ENCODE measurements around the gene ZNF664. TPM values are rescaled to one million over a fixed set of nuclear protein-coding genes. Genes with fewer than 3 reads are reported as not detected.

Gene ZNF664
- total RNA-seq, 8 experiments from 2014 or later = 81.1 to 151 (median 116) TPM

DNA sequence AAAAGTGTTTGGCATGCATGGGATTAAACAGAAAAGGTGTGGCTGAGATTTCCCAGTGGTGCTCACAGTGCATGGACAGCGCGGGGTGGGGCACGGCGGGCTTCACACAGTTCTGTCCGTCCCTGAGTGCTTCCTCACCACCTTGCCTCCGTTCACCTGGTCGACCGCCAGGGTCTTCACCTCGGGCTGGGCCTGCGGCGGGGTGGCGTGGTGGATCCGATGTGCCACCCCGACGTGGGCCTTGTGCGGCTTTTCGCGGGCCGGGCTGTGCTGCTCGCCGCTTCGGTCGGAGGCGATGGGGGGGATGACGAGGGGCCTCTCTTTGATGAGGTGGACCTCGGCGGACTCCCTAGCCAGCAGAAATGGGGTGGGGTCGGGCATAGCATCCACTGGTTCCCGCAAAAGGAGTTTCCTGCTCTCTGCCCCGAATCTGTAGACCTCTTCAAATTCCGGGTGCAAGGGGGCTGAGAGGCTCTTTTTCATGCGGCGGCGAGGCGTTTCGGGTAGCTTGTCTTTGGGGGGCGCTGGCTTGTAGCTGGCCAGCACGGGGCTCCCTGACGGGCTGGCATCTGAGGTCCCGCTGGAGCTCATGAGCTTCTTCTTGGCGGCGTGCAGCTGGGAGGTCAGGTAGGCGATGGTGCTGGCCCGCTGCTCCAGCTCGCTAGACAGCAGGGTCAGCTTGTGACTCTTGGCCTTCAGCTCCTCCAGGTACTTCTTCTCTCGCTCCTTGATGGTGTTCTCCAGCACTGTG is 35.9 kb upstream of the ZNF664 start:
- Histone ChIP-seq H3K4me1 (replicated peaks in 1 of 2) (no peaks in the 10 kb centered on the region), H3K4me3 (no peak overlapping the region), H3K27ac (no peak overlapping the region)
- WGBS, 10 experiments = 80 to 100% (median 92%) methylated on average over 1 to 16 of the region's 46 CpGs; no CpG with 5 or more reads in 2 of the 10 experiments
- in situ Hi-C loops (cut with MboI; ENCODE audit: low pct_unique_long_range_greater_than_20kb in 2 of 9, low sequenced_read_pairs in 9 of 9, unreplicated experiment in 9 of 9) = no loop called here
- ATAC-seq (replicated peaks in 6 of 8) = no peak

- in situ Hi-C loops (cut with MboI; ENCODE audit: low pct_unique_long_range_greater_than_20kb in 2 of 9, low sequenced_read_pairs in 9 of 9, unreplicated experiment in 9 of 9) = no loop called here
- ATAC-seq (replicated peaks in 6 of 8) = peak in 1 of 8 experiments; percentile 19
- no peak overlapping the region for H3K27ac ChIP-seq
- H3K4me3 ChIP-seq = no peak overlapping the region
- no peaks in the 10 kb centered on the region for H3K4me1 ChIP-seq (replicated peaks in 1 of 2)
- 67 to 100% (median 96%) methylated on average over 1 to 8 of the region's 16 CpGs; no CpG with 5 or more reads in 2 of the 10 experiments for WGBS, 10 experiments
Observed at GRCh38 chr12:123937707-123938591, 35.1 kb upstream of the ZNF664 start.

DNA sequence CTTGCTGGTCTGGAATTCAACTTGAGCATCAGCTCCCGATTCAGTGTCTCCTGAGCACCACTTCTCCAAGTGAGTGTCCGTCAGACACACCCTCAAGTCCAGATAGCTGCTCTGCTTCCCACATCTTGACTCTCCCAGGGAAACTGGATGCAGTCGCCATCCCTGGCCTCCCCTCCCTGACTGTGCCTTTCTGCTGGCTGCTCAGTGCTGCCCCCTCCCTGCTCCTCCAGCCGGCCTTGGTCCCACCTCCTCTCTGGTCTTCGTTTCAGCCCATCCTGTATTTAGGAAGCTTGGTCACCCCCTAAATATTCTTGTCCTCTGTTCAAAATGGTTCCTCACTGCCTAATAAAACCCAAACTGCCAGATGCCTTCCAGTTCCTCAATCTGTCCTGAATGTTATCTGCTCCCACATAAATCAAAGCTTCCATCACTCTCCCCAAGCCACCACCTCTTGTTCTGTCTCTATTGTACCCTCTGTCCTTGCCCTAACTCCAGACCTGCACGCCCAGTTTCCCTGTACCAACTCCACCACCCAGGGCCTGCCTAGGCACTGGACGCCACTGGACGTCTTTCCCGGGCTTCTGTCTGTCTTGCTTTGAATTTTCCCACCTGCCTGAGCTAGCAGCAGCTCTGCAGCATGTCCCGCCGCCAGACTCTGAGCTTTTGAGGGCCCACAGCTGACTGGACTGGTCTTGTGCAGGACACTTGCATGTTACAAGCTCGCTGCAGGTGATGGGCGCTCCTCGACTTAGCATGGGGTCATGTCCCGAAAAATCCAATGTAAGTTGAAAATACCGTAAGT is 34.1 kb upstream of the ZNF664 start:
- in situ Hi-C loops (cut with MboI; ENCODE audit: low pct_unique_long_range_greater_than_20kb in 2 of 9, low sequenced_read_pairs in 9 of 9, unreplicated experiment in 9 of 9) = no loop called here
- H3K27ac ChIP-seq = no peak overlapping the region
- H3K4me3 ChIP-seq = no peak overlapping the region
- H3K4me1 ChIP-seq (replicated peaks in 1 of 2) = no peaks in the 10 kb centered on the region
- ATAC-seq (replicated peaks in 6 of 8) = peak in 4 of 8 experiments; percentile 39 to 54 (median 41)
- WGBS, 10 experiments = 19 to 95% (median 80%) methylated on average over 1 to 14 of the region's 16 CpGs; no CpG with 5 or more reads in 1 of the 10 experiments

DNA sequence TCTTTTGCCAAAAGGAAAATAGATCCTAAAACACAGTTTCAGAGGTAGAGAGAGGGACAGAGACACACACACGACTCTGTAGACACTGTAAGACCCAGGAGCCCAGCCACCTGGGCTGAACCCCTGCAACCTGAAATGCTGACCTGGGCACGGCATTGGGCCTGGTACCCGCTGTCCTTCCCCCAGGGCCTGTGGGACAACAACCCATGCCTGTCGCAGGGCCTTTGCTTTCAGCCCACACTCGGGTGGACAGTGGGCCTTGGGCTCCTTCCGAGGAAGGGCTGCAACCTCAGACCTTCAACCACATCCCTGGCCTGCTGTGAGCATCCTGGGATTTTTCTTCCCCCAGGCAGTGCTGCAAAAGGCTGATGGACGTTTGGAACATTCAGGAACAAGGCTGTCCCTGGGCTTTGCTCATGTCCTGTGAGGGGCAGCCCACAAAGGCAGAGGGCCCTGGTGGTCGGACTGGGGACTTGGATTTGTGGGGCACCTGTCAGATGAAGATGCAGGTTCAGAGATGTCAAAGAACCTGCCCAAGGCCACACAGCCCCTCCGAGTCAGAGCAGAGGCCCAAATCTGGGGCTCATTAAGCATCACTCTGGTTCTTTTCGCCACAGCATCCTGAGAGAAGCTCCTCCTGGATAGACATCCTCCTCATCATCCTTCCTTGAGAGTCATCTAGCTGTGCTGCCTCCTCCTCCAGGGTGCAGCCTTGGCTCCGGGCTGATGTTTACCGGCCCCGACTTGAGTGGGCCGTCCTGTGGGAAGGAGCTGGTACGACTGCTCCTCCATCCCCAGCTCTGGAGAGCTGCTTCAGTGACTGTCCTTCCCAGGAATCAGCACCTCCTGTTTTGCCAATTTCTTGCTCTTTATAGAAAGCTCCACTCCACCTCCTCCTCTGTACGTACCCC is 33.0 kb upstream of the ZNF664 start:
- ATAC-seq (replicated peaks in 6 of 8) = no peak
- Histone ChIP-seq H3K4me3 (no peak overlapping the region), H3K4me1 (replicated peaks in 1 of 2) (no peaks in the 10 kb centered on the region), H3K27ac (no peak overlapping the region)
- in situ Hi-C loops (cut with MboI; ENCODE audit: low pct_unique_long_range_greater_than_20kb in 2 of 9, low sequenced_read_pairs in 9 of 9, unreplicated experiment in 9 of 9) = no loop called here
- 57 to 100% (median 78%) methylated on average over 2 to 12 of the region's 16 CpGs; no CpG with 5 or more reads in 3 of the 10 experiments for WGBS, 10 experiments

DNA sequence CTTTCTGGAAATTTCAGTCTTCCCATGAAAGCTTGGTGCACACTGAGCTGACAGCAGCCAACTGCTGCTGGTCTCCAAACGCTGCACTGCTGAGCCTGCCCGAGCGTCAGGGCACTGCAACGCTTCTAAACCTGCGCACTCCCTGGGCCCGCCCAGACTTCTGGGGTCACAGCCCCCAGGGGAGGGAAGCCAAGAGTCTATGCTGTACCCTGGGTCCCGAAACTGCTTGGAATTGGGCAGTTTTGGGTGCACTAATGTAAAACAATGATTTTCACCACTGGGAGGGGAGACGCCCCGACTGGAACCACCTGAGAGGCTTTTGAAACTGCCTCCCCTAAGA is 32.4 kb upstream of the ZNF664 start:
- in situ Hi-C loops (cut with MboI; ENCODE audit: low pct_unique_long_range_greater_than_20kb in 2 of 9, low sequenced_read_pairs in 9 of 9, unreplicated experiment in 9 of 9) = no loop called here
- WGBS, 10 experiments = 70 to 100% (median 85%) methylated on average over 1 to 5 of the region's 9 CpGs; no CpG with 5 or more reads in 4 of the 10 experiments
- Histone ChIP-seq H3K4me1 (replicated peaks in 1 of 2) (no peaks in the 10 kb centered on the region), H3K27ac (no peak overlapping the region), H3K4me3 (no peak overlapping the region)
- no peak for ATAC-seq (replicated peaks in 6 of 8)

- no peak overlapping the region for H3K27ac ChIP-seq
- WGBS, 10 experiments = 67 to 97% (median 90%) methylated on average over 3 to 6 of the region's 9 CpGs; no CpG with 5 or more reads in 7 of the 10 experiments
- in situ Hi-C loops (cut with MboI; ENCODE audit: low pct_unique_long_range_greater_than_20kb in 2 of 9, low sequenced_read_pairs in 9 of 9, unreplicated experiment in 9 of 9) = no loop called here
Observed at GRCh38 chr12:123941000-123941399, 32.0 kb upstream of the ZNF664 start.

GRCh38 chr12:123941624-123942237 is 31.3 kb upstream of the ZNF664 start:
- H3K4me3 ChIP-seq = no peak overlapping the region
- in situ Hi-C loops (cut with MboI; ENCODE audit: low pct_unique_long_range_greater_than_20kb in 2 of 9, low sequenced_read_pairs in 9 of 9, unreplicated experiment in 9 of 9) = no loop called here
- H3K4me1 ChIP-seq (replicated peaks in 1 of 2) = peaks cover 0 to 2% of the 10 kb centered on the region in 2 donors
- no peak overlapping the region for H3K27ac ChIP-seq
- WGBS, 10 experiments = 76 to 98% (median 91%) methylated on average over 3 to 10 of the region's 13 CpGs; no CpG with 5 or more reads in 2 of the 10 experiments
- no peak for ATAC-seq (replicated peaks in 6 of 8)

More at GRCh38 chr12:123941000-123941399, 32.0 kb upstream of the ZNF664 start:
- Histone ChIP-seq H3K4me3 (no peak overlapping the region), H3K4me1 (replicated peaks in 1 of 2) (no peaks in the 10 kb centered on the region)
- ATAC-seq (replicated peaks in 6 of 8) = no peak

- H3K4me3 ChIP-seq = no peak overlapping the region
- ATAC-seq (replicated peaks in 6 of 8) = no peak
- peaks cover 4 to 7% of the 10 kb centered on the region in 2 donors for H3K4me1 ChIP-seq (replicated peaks in 1 of 2)
- H3K27ac ChIP-seq = no peak overlapping the region
- in situ Hi-C loops (cut with MboI; ENCODE audit: low pct_unique_long_range_greater_than_20kb in 2 of 9, low sequenced_read_pairs in 9 of 9, unreplicated experiment in 9 of 9) = no loop called here
- WGBS, 10 experiments = 26 to 100% (median 80%) methylated on average over 1 to 10 of the region's 10 CpGs; no CpG with 5 or more reads in 1 of the 10 experiments
Observed at GRCh38 chr12:123942238-123942653, 30.8 kb upstream of the ZNF664 start.

- Histone ChIP-seq H3K27ac (no peak overlapping the region), H3K4me3 (no peak overlapping the region), H3K4me1 (replicated peaks in 1 of 2) (peaks cover 12 to 15% of the 10 kb centered on the region in 2 donors)
- 67 to 100% (median 93%) methylated on average over 1 to 5 of the region's 16 CpGs; no CpG with 5 or more reads in 5 of the 10 experiments for WGBS, 10 experiments
- in situ Hi-C loops (cut with MboI; ENCODE audit: low pct_unique_long_range_greater_than_20kb in 2 of 9, low sequenced_read_pairs in 9 of 9, unreplicated experiment in 9 of 9) = no loop called here
- ATAC-seq (replicated peaks in 6 of 8) = peak in 1 of 8 experiments; percentile 29
Observed at GRCh38 chr12:123942911-123943648, 29.9 kb upstream of the ZNF664 start.

GRCh38 chr12:123943816-123944215 is 29.2 kb upstream of the ZNF664 start:
- Histone ChIP-seq H3K4me1 (replicated peaks in 1 of 2) (peaks cover 20 to 23% of the 10 kb centered on the region in 2 donors), H3K27ac (no peak overlapping the region), H3K4me3 (no peak overlapping the region)
- WGBS, 10 experiments = 93 to 100% (median 97%) methylated on average over 2 to 5 of the region's 5 CpGs; no CpG with 5 or more reads in 6 of the 10 experiments
- no peak for ATAC-seq (replicated peaks in 6 of 8)
- in situ Hi-C loops (cut with MboI; ENCODE audit: low pct_unique_long_range_greater_than_20kb in 2 of 9, low sequenced_read_pairs in 9 of 9, unreplicated experiment in 9 of 9) = no loop called here

DNA sequence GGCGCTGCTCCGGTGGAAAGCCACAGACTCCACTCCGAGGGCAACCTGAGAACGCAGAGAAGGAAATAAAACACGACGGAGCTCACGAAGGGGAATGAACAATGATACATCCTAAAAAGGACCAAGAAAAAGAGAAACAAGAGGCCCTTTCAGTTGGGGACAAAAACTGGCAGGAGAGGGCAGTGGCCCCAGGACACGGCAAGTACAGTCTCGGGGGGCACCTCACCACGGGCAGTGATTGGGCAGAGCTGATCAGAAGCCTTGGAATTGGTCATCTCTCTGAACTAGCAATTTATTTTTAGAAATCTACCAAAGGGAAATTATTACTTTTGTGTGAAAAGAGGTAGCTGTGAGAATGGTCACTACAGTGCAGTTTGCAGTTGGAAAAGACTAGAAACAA is 28.3 kb upstream of the ZNF664 start:
- no peak for ATAC-seq (replicated peaks in 6 of 8)
- H3K4me1 ChIP-seq (replicated peaks in 1 of 2) = peaks cover 28 to 31% of the 10 kb centered on the region in 2 donors
- H3K4me3 ChIP-seq = no peak overlapping the region
- in situ Hi-C loops (cut with MboI; ENCODE audit: low pct_unique_long_range_greater_than_20kb in 2 of 9, low sequenced_read_pairs in 9 of 9, unreplicated experiment in 9 of 9) = no loop called here
- no peak overlapping the region for H3K27ac ChIP-seq
- 78 to 100% (median 92%) methylated on average over 1 to 10 of the region's 10 CpGs for WGBS, 10 experiments

All from motor neuron (in vitro differentiated cells).